Epithelial cell of prostate (primary cell): ENCODE data around the gene MACROD2.
A peak's percentile ranks its signal among the peaks of the same experiment; 100 is the strongest.

Experiments used
- DNase-seq: peaks from one replicate; pipeline ENCODE4 v3.0.0-alpha.2; 2011; ENCODE audit warnings: low read depth, low spot score
- H3K27ac ChIP-seq: fragments of 450-650 bp; 2 replicates; pipeline ENCODE4 v1.5.1; 2017; ENCODE audit warnings: mild to moderate bottlenecking

Gene MACROD2

GRCh38 chr20:15658295-15658694 lies 1663.0 kb downstream of the MACROD2 start:
- DNase-seq: no peak

DNA sequence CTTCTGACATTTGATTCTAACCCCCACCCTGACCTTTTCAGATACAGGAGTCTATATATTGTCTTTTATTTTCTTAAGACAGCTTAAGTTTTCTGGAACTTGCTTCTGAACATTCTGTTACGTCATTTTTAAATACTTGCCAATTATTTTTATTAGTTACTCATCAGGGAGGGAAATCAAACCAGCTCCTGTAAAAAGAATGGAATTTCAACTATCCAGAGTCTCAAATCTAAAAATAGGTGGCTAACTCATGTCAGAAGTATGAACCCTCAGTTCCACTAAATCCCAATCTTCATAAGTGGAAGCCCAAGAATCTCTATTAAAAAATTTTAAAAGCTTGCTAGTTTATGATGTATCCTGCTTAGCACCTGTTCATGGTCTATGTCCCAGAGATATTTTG lies 1677.9 kb downstream of the MACROD2 start:
- DNase-seq: no peak
- peak overlapping the region; percentile 38 for H3K27ac ChIP-seq

More at GRCh38 chr20:15658295-15658694, 1663.0 kb downstream of the MACROD2 start:
- no peak overlapping the region for H3K27ac ChIP-seq

DNA sequence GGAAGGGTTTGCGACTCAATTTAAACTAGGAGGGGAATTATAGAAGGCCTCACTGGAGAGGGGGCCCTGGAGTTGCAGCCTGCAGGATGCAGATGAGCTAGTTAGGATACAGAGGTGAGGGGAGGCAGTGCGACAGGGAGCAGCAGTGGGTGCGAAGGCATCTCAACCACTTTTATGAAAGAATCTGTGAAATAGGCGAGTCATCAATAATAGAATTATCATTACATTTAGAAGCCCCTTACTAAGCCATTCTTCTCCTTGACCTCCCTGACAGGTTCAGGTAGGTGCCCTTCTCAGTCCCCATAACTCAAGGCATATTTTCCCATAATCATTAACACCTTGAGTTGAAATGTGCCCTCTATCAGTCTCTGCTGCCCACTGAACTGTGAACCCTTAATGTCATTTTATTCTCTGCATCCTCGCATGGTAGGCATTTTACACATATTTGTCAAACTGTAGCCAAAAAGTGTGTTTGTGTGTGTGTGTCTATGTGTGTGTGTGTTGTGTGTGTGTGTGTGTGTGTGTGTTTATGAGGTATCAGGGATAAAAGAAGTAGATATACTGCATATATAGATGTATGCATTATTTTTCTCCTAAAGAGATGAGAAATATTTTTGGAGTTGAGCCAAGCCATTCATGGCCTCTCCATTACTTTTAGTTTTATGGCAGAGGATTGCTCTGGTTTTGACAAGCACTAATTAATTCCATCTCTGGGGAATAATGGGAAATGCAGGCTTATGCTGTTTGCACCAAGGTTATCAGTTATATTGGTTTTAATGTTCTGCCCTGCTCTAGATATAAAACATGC lies 1679.1 kb downstream of the MACROD2 start:
- H3K27ac ChIP-seq: no peak overlapping the region
- no peak for DNase-seq

GRCh38 chr20:15675061-15675514 lies 1679.8 kb downstream of the MACROD2 start:
- no peak for DNase-seq
- no peak overlapping the region for H3K27ac ChIP-seq

DNA sequence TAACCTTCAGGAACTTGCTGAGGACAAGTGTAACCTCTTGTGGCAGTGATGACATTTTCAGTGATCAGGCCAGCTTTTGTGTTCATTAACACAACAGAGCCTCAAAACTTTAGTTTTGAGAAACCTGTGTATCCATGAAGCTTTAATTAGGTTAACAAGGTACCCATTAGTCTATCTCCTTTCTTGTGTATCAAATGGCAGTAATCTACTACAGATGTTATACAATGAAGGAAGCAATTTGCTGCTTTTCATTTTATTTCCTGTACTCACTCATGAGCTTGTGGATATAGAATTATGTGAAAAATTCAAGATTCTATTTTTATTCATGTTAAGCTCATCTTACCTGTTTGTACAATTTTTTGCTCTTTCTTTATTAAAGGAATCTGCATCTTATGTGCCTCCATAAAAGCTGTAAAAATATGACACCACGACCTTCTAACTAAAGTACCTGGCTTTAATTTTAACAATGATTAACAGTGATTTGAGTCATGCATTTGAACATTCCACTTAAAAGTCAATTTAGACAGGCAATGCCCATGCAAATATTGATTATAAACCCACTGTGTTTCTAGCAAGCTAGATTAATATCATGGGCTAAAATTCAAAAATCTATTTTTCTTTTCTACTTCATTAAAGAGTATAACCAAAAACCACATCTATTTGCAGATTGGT lies 1680.6 kb downstream of the MACROD2 start:
- H3K27ac ChIP-seq: no peak overlapping the region
- no peak for DNase-seq

- H3K27ac ChIP-seq: no peak overlapping the region
- no peak for DNase-seq
These were observed 1681.5 kb downstream of the MACROD2 start for GRCh38 chr20:15676815-15677214.

- DNase-seq: no peak
- H3K27ac ChIP-seq: no peak overlapping the region
These were observed 1687.4 kb downstream of the MACROD2 start for GRCh38 chr20:15682690-15683089.

DNA sequence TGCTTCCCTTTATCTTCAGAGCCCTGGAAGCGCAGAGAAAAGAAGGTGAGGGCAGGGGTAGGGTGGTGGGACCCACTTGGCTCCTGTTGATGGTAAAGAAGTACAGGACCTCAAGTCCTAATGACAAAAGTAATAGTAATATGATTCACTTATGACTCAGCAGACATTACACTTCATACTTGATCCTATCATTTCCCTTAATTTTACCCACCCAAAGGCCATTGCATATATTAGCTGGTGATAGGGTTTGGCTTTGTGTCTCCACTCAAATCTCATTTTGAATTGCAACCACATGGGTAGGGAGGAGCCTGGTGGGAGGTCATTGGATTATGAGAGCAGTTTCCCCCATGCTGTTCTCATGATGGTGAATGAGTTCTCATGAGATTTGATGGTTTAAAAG lies 1697.3 kb downstream of the MACROD2 start:
- H3K27ac ChIP-seq: no peak overlapping the region
- no peak for DNase-seq

DNA sequence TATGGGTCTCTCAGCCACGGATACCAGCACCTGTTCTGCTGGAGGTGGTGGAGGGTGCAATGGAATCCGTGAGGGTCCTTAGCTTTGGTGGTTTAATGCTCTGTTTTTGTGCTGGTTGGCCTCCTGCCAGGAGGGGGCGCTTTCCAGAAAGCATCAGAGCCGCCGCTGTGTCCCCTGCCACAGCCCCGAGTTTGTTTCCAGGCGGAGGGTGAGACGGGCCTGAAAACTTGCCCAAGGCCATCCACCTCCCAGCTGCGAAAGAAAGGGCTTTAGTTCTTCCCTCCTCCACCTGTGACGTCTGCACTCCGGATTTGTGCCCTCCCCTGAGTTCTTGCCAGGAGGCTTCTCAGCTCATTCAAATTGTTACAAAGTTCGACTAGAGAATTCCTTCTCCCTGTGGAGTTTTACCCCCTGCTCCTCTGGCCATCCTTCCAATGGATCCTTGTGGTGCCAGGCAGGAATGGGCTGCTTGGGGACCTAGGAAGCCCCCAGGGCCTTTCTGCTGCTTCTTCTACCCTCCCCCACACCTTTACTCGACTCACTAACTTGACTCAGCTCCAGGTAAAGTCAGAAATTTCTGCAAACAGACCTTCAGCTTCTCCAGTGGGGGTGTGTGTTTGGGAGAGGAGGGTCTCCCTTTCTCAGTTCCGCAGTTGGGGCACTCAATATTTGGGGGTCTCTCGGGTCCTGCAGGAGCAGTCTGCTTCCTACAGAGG lies 1704.3 kb downstream of the MACROD2 start:
- no peak for DNase-seq
- peak overlapping the region; percentile 71 for H3K27ac ChIP-seq

GRCh38 chr20:15700147-15700765 lies 1704.9 kb downstream of the MACROD2 start:
- no peak for DNase-seq
- peak overlapping the region; percentile 71 for H3K27ac ChIP-seq

GRCh38 chr20:15702161-15702560 lies 1706.8 kb downstream of the MACROD2 start:
- H3K27ac ChIP-seq: no peak overlapping the region
- DNase-seq: no peak

DNA sequence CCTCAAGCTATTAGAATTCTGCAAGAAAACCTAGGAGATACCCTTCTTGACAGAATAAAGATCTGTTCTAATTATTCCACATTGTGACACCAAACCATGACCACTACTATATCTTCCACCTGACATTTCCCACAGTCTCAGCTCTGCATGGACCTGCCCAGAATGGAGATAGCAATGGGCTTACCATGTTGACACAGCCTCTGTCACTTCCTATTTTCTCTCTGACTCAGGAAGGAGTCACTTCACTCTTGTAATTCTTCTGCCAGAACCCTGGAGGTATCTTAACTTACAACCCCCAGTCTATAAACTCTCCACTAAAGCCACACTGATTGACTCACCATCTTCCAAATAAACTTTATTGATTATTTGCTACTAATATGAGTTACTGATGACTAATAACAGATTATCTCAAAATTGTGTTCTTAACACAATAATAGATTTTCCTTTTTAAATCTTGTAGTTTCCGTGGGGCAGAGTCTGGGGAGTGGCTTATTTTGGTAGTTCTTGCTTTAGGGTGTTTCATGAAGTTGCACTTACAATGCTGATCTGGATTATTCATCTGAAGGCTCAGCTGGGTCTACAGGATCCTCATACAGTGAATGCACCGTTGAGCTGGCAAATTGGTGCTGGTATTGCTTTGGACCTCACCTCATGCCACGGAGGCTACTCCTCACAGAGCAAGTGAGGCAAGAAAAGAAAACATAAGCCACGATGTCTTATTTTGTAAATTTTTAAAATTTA lies 1708.0 kb downstream of the MACROD2 start:
- peak; percentile 94 for DNase-seq
- H3K27ac ChIP-seq: peak overlapping the region; percentile 77

DNA sequence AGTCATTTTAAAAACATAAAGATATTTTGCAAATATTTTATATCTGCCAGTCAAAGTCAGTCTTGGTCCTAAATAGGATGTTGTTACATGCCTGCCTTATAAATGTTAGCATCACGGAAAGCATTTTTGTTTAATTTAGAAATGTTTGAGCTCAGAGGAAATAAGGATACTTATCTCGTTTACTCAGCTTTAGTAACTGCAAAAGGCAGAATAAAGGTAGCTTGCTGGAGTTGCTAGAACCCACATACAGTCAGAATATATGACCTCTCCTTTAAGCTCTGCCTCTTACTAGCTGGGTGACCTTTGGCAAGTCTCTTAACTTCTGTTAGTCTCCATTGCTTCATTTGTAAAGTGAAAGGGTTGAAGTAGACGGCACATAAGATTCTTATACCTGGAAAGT lies 1710.7 kb downstream of the MACROD2 start:
- no peak for DNase-seq
- no peak overlapping the region for H3K27ac ChIP-seq

DNA sequence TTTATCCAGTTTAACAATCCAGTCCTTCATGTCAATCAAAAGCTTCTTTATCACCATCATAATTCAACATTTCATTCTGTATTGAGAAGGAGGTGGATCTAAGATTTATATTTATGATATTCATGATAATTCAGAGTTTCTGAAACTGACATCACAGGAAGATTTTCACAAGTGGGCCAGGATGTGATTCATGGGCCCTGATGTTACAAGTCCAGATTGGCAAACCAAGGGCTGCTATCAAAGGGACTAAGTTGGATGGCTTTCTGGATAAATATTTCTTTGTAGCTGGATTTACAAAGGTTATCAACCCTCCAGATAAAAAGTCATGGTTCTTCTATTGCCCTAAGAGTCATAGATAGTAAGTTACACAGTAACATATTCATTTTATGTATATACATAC lies 1711.4 kb downstream of the MACROD2 start:
- DNase-seq: no peak
- no peak overlapping the region for H3K27ac ChIP-seq

GRCh38 chr20:15708984-15709598 lies 1713.8 kb downstream of the MACROD2 start:
- H3K27ac ChIP-seq: no peak overlapping the region
- no peak for DNase-seq

- DNase-seq: no peak
- H3K27ac ChIP-seq: no peak overlapping the region
These were observed 1715.3 kb downstream of the MACROD2 start for GRCh38 chr20:15710636-15711035.

DNA sequence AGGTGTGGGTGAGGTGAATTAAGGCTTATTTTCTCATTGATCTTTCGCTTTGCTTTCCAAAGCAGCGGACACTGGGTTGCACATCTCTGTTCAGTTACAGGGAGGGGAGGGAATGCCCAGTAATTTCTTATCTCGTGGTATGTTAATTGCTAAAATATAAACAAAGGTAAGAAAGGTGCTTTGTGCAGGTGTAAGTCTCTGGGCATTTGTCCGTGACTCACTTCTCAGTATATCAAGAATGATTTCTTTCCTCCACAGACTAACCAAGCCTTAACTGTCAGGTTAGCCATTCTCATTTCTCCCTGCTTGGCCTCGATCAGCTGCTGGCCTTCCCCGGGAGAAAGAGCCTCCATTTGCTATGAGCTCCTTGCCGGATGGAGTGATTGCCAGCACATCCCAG lies 1715.9 kb downstream of the MACROD2 start:
- no peak for DNase-seq
- H3K27ac ChIP-seq: no peak overlapping the region

- H3K27ac ChIP-seq: no peak overlapping the region
- no peak for DNase-seq
These were observed 1720.9 kb downstream of the MACROD2 start for GRCh38 chr20:15716256-15716655.

- DNase-seq: no peak
- no peak overlapping the region for H3K27ac ChIP-seq
These were observed 1731.1 kb downstream of the MACROD2 start for GRCh38 chr20:15726416-15726815.
